GM12891 (cell line): ENCODE measurements around the gene RASIP1.

Experiments
- PAX5 ChIP-seq: IDR thresholded peaks from 2 replicates; pipeline ENCODE4 v1.6.1; 2011; ENCODE audit warnings: low read length, moderate library complexity, mild to moderate bottlenecking; ENCODE audit not compliant: insufficient read depth, severe bottlenecking
- POLR2A ChIP-seq: IDR thresholded peaks from 2 replicates; pipeline ENCODE4 v1.6.1; 2011; ENCODE audit warnings: low read depth, low read length, control low read depth
- POLR2AphosphoS5 ChIP-seq: IDR thresholded peaks from 2 replicates; pipeline ENCODE4 v1.6.1; 2011; ENCODE audit warnings: low read depth, low read length, control low read depth
- POU2F2 ChIP-seq: IDR thresholded peaks from 2 replicates; pipeline ENCODE4 v1.6.1; 2011; ENCODE audit warnings: low read depth, mild to moderate bottlenecking, control low read depth, low read length, moderate library complexity
- SPI1 ChIP-seq: IDR thresholded peaks from 2 replicates; pipeline ENCODE4 v1.6.1; 2011; ENCODE audit warnings: low read depth, low read length, control low read depth
- TAF1 ChIP-seq: IDR thresholded peaks from 2 replicates; pipeline ENCODE4 v1.6.1; 2011; ENCODE audit warnings: low read depth, low read length, control low read depth

DNA sequence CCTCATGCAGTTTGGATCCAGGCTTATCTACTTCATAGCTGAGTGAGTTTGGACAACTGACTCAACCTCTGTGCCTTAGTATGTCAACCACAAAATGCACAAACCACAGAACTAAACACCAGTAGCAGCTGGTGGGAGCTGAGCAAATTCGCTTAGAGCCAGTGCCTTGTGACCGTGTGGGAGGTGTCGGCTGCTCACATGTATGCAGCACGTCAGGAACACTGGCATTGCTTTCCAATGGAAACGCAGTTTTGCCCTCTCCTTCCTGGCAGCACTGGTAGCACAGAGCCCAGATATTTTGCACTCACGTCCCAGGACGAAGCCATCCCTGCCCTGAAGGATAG, 59.3 kb downstream of the RASIP1 start:
- TF ChIP-seq SPI1 = no peak
- TF ChIP-seq POLR2AphosphoS5 = no peak
- TF ChIP-seq POLR2A = no peak
- TF ChIP-seq TAF1 = no peak
- TF ChIP-seq PAX5 = no peak
- no peak for TF ChIP-seq POU2F2
